ENCODE measurements around the gene DQX1. TPM values are rescaled to one million over a fixed set of nuclear protein-coding genes. Genes with fewer than 3 reads are reported as not detected.

Gene DQX1
- total RNA-seq, 1 experiment from 2014 or later: 1.3 TPM

- Mint-ChIP-seq H3K27me3 (ENCODE audit: low read depth) (peaks cover 64% of the 10 kb centered on the region), H3K4me1 (peaks cover 23% of the 10 kb centered on the region), H3K4me3 (no peak overlapping the region), H3K27ac (no peak overlapping the region), H3K36me3 (no peaks in the 10 kb centered on the region), H3K9me3 (no peaks in the 10 kb centered on the region)
- TF ChIP-seq, protein P1, sequence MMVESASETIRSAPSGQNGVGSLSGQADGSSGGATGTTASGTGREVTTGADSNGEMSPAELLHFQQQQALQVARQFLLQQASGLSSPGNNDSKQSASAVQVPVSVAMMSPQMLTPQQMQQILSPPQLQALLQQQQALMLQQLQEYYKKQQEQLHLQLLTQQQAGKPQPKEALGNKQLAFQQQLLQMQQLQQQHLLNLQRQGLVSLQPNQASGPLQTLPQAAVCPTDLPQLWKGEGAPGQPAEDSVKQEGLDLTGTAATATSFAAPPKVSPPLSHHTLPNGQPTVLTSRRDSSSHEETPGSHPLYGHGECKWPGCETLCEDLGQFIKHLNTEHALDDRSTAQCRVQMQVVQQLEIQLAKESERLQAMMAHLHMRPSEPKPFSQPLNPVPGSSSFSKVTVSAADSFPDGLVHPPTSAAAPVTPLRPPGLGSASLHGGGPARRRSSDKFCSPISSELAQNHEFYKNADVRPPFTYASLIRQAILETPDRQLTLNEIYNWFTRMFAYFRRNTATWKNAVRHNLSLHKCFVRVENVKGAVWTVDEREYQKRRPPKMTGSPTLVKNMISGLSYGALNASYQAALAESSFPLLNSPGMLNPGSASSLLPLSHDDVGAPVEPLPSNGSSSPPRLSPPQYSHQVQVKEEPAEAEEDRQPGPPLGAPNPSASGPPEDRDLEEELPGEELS (CRISPR knock-in tag; IDR thresholded peaks at IDR 0.05): no peak
- no peak for TF ChIP-seq FOXK1 (CRISPR knock-in tag; IDR thresholded peaks at IDR 0.05)
- no peak for TF ChIP-seq CREM (CRISPR knock-in tag; IDR thresholded peaks at IDR 0.05)
- no peak for TF ChIP-seq CBFB (CRISPR knock-in tag; IDR thresholded peaks at IDR 0.05; ENCODE audit: low read depth)
- TF ChIP-seq, protein P2, sequence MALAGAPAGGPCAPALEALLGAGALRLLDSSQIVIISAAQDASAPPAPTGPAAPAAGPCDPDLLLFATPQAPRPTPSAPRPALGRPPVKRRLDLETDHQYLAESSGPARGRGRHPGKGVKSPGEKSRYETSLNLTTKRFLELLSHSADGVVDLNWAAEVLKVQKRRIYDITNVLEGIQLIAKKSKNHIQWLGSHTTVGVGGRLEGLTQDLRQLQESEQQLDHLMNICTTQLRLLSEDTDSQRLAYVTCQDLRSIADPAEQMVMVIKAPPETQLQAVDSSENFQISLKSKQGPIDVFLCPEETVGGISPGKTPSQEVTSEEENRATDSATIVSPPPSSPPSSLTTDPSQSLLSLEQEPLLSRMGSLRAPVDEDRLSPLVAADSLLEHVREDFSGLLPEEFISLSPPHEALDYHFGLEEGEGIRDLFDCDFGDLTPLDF (CRISPR knock-in tag; IDR thresholded peaks at IDR 0.05): no peak
- TF ChIP-seq MYBL2 (CRISPR knock-in tag; IDR thresholded peaks at IDR 0.05): no peak
- ATAC-seq (no peak), DNase-seq (ENCODE audit: low spot score) (no peak)
- ChIA-PET POLR2A (no interaction called here), CTCF (no interaction called here)
Observed at GRCh38 chr2:74556831-74557370, 30.9 kb upstream of the DQX1 start.

DNA sequence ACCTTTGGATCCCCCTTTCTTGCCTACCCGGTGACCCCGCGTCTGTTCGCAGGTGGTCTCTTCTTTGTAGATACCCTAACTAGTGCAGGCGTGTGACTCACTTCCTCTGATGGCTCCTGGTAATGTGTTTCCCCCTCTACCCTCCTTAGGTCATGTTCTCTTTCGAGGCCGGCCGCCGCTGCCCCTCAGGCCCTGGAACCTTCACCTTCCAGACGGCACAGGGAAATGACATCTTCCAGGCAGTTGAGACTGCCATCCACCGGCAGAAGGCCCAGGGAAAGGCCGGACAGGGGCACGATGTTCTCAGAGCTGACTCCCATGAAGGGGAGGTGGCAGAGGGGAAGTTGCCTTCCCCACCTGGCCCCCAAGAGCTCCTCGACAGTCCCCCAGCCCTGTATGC lies 30.1 kb upstream of the DQX1 start:
- no peak for ATAC-seq
- TF ChIP-seq, protein P1 (CRISPR knock-in tag; IDR thresholded peaks at IDR 0.05): no peak

DNA sequence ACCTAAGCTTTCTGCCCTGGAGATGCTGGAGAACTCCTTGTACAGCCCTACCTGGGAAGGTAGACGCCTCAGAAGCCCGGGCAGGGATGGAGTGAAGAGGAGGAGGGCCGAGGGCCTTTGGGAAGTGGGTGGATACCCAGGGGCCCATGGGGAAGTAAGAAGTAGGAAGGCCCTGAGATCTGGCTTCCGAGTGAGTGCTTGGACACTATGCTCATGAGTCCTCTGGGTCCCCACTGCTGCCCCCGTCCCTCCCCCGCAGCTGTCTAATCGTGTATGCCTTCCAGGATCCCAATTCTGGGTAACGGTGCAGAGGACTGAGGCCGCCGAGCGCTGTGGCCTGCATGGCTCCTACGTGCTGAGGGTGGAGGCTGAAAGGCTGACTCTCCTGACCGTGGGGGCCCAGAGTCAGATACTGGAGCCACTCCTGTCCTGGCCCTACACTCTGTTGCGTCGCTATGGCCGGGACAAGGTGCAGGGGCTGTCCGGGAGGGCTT lies 29.6 kb upstream of the DQX1 start:
- POLR2A ChIA-PET: interaction anchor here (0.7 to 0.9 kb wide), 2 partner anchors 32 to 98 kb away, joined by 3 read pairs; no protein-coding TSS in a partner anchor
- peaks cover 67% of the 10 kb centered on the region for H3K27me3 Mint-ChIP-seq (ENCODE audit: low read depth)

More for the DNA sequence above, 30.1 kb upstream of the DQX1 start:
- no peak for DNase-seq (ENCODE audit: low spot score)
- no peak overlapping the region for H3K27ac Mint-ChIP-seq
- H3K4me1 Mint-ChIP-seq: peaks cover 27% of the 10 kb centered on the region
- CTCF ChIA-PET: interaction anchor here (1.2 kb wide), 1 partner anchor 16 kb away, joined by 3 read pairs; no protein-coding TSS in a partner anchor
- POLR2A ChIA-PET: no interaction called here
- peaks cover 64% of the 10 kb centered on the region for H3K27me3 Mint-ChIP-seq (ENCODE audit: low read depth)
- peak overlapping the region; percentile 84 for H3K4me3 Mint-ChIP-seq
- H3K36me3 Mint-ChIP-seq: no peaks in the 10 kb centered on the region
- H3K9me3 Mint-ChIP-seq: no peaks in the 10 kb centered on the region

More for the DNA sequence above, 29.6 kb upstream of the DQX1 start:
- no peaks in the 10 kb centered on the region for H3K9me3 Mint-ChIP-seq
- H3K4me1 Mint-ChIP-seq: peaks cover 25% of the 10 kb centered on the region
- no peak overlapping the region for H3K27ac Mint-ChIP-seq
- TF ChIP-seq HMGA2 (CRISPR knock-in tag; IDR thresholded peaks at IDR 0.05) (no peak), NR1H2 (CRISPR knock-in tag; IDR thresholded peaks at IDR 0.05) (no peak), ATF1 (CRISPR knock-in tag; IDR thresholded peaks at IDR 0.05) (no peak), EMX1 (CRISPR knock-in tag; IDR thresholded peaks at IDR 0.05) (no peak), GRHL2 (CRISPR knock-in tag; IDR thresholded peaks at IDR 0.05; ENCODE audit: insufficient replicate concordance, severe bottlenecking) (no peak), NR3C1 (CRISPR knock-in tag; conservative IDR thresholded peaks at IDR 0.05; ENCODE audit: low read depth) (no peak), PRRX2 (CRISPR knock-in tag; IDR thresholded peaks at IDR 0.05) (no peak), NFATC4 (CRISPR knock-in tag; IDR thresholded peaks at IDR 0.05) (no peak), GABPB1 (CRISPR knock-in tag; IDR thresholded peaks at IDR 0.05) (no peak), CBFB (CRISPR knock-in tag; IDR thresholded peaks at IDR 0.05; ENCODE audit: low read depth) (no peak)
- TF ChIP-seq, protein P3, sequence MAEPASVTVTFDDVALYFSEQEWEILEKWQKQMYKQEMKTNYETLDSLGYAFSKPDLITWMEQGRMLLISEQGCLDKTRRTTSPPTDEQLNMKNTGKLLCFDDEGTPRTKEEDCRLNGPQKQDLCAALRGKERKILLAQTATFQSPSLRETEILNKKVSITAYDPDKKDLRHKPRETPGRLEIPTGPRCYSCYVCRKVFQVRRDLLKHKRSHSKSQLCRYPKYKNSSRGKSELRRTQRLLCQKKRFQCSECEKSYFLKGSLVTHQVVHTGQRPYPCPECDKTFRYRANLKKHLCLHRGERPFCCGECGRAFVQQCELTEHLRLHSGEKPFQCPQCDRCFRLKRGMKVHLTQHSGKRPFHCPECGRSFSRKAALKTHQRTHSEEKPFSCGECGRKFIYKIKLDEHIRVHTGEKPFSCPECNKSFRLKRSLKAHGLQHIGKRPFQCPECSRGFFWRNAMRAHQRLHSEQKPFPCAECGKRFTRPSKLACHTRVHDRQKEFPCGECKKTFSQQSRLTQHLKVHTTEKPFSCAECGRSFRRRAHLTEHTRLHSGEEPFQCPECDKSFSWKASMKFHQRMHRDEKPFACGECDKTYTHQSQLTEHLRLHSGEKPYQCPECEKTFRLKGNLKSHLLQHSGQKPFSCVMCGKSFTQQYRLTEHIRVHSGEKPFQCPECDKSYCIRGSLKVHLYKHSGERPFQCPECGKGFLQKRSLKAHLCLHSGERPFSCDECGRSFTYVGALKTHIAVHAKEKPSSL (CRISPR knock-in tag; conservative IDR thresholded peaks at IDR 0.05): no peak
- ATAC-seq (no peak), DNase-seq (ENCODE audit: low spot score) (no peak)
- no peaks in the 10 kb centered on the region for H3K36me3 Mint-ChIP-seq
- CTCF ChIA-PET: interaction anchor here (1.2 kb wide), 1 partner anchor 17 kb away, joined by 3 read pairs; no protein-coding TSS in a partner anchor
- H3K4me3 Mint-ChIP-seq: peak overlapping the region; percentile 84

Data from WTC11 (cell line).